ENCODE data around the gene VAV3.

VAV3 gene

DNA sequence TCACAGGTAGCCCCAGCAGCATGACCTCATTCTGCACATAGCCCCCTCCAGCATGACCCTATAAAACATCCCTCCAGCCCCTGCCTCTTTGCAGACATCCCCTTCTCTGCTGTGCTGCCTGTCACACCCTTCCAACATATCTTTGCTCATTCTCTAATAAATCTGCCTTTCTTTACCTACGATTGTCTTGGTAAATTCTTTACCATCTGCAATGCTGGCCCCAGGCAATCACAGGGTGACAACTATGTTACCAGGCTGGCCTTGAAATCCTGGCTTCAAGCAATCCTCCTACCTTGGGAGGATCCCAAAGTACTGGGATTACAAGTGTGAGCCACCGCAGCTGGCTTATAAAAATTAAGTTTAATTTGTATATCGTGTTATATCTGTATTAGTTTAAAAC is 134.5 kb downstream of the VAV3 start:
- Histone ChIP-seq H4K20me1 (ENCODE audit: control insufficient read depth, insufficient read depth, low read depth, low read length) (no peaks in the 10 kb centered on the region), H3K4me2 (ENCODE audit: low read length) (no peak overlapping the region), H3K79me2 (ENCODE audit: control insufficient read depth, low read length) (no peaks in the 10 kb centered on the region), H3K9me2 (replicated peaks; ENCODE audit: control insufficient read depth, low read length) (no peaks in the 10 kb centered on the region), H3K4me3 (ENCODE audit: low read length) (no peak overlapping the region), H3K36me3 (ENCODE audit: control insufficient read depth, low read length) (no peaks in the 10 kb centered on the region), H3K9me3 (ENCODE audit: control insufficient read depth, insufficient read depth, low read length) (no peaks in the 10 kb centered on the region), H3K27me3 (ENCODE audit: control insufficient read depth, low read length) (no peaks in the 10 kb centered on the region), H3F3A (ENCODE audit: control insufficient read depth, insufficient read depth) (peaks cover 3% of the 10 kb centered on the region; the same call in 1 of the 2 replicates), H3K27ac (ENCODE audit: low read depth, low read length) (no peak overlapping the region), H3K4me1 (ENCODE audit: control insufficient read depth, low read length) (peaks cover 63% of the 10 kb centered on the region)
- TF ChIP-seq, protein P1, sequence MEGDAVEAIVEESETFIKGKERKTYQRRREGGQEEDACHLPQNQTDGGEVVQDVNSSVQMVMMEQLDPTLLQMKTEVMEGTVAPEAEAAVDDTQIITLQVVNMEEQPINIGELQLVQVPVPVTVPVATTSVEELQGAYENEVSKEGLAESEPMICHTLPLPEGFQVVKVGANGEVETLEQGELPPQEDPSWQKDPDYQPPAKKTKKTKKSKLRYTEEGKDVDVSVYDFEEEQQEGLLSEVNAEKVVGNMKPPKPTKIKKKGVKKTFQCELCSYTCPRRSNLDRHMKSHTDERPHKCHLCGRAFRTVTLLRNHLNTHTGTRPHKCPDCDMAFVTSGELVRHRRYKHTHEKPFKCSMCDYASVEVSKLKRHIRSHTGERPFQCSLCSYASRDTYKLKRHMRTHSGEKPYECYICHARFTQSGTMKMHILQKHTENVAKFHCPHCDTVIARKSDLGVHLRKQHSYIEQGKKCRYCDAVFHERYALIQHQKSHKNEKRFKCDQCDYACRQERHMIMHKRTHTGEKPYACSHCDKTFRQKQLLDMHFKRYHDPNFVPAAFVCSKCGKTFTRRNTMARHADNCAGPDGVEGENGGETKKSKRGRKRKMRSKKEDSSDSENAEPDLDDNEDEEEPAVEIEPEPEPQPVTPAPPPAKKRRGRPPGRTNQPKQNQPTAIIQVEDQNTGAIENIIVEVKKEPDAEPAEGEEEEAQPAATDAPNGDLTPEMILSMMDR (IDR thresholded peaks at IDR 0.05; ENCODE audit: low read depth, low read length, poor library complexity, severe bottlenecking): no peak
- TF ChIP-seq EZH2phosphoT487 (IDR thresholded peaks at IDR 0.05; ENCODE audit: borderline replicate concordance, low read length): no peak

DNA sequence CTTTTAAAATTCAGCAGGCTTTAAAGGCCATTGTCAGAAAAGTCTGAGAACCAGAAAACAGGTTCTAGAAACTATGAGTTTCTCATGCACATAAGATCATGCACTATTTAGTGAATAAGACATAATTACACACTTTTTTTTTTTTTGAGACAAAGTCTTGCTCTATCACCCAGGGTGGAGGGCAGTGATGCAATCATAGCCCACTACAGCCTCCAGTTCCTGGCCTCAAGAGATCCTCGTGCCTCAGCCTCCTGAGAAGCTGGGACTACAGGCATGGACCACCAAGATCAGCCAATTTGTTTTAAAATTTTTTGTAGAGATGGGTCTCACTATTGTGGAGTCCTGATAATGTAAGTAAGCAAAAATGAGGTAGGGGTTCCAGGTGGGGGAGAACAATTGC is 134.9 kb downstream of the VAV3 start:
- H3K27ac ChIP-seq (ENCODE audit: low read depth, low read length): peak overlapping the region; percentile 84
- no peaks in the 10 kb centered on the region for H3K27me3 ChIP-seq (ENCODE audit: control insufficient read depth, low read length)
- no peaks in the 10 kb centered on the region for H3K36me3 ChIP-seq (ENCODE audit: control insufficient read depth, low read length)
- H3K9me3 ChIP-seq (ENCODE audit: control insufficient read depth, insufficient read depth, low read length): no peaks in the 10 kb centered on the region
- peaks cover 67% of the 10 kb centered on the region for H3K4me1 ChIP-seq (ENCODE audit: control insufficient read depth, low read length)
- H3F3A ChIP-seq (ENCODE audit: control insufficient read depth, insufficient read depth): peaks cover 3% of the 10 kb centered on the region; the same call in 1 of the 2 replicates
- H4K20me1 ChIP-seq (ENCODE audit: control insufficient read depth, insufficient read depth, low read depth, low read length): no peaks in the 10 kb centered on the region
- no peaks in the 10 kb centered on the region for H3K79me2 ChIP-seq (ENCODE audit: control insufficient read depth, low read length)
- H3K4me2 ChIP-seq (ENCODE audit: low read length): peak overlapping the region; percentile 70
- no peaks in the 10 kb centered on the region for H3K9me2 ChIP-seq (replicated peaks; ENCODE audit: control insufficient read depth, low read length)
- TF ChIP-seq, protein P1 (IDR thresholded peaks at IDR 0.05; ENCODE audit: low read depth, low read length, poor library complexity, severe bottlenecking): no peak
- H3K4me3 ChIP-seq (ENCODE audit: low read length): no peak overlapping the region; the same call in 1 of the 2 replicates

DNA sequence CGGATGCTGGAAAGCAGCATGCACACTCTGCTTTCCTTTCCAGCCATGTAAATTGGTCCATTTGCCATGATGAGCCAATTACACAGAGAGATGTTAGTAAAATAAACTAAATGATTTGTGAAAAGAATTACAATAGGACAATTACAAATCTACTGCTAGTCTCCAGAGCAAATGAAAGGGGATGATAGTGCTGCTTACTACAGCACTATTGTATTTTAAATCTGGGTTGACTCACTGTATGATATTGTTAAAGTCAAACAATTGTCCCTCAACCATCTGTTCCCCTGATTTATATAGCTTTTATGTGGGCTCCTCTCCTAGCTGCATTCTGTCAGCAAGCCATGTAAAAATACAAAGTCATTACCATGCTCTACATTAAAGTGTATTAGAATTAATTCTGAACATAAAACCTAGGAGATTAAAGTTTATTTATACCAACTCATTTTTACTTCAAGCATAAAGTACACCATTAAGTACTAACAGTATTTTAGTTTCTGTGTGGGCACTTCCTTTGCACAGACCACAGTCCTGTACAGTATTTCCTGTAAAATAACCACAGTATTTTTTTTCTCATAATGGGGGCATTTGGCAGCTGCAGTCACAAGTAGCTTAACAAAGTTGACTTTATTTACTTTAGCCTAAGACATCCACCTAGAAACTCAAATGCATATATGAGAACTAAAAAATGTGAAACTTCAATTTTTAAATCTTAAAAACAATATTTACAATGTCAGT is 135.8 kb downstream of the VAV3 start:
- H3K9me2 ChIP-seq (replicated peaks; ENCODE audit: control insufficient read depth, low read length): no peaks in the 10 kb centered on the region
- H3K9me3 ChIP-seq (ENCODE audit: control insufficient read depth, insufficient read depth, low read length): no peaks in the 10 kb centered on the region
- peak overlapping the region; percentile 70 for H3K4me2 ChIP-seq (ENCODE audit: low read length)
- H3K27me3 ChIP-seq (ENCODE audit: control insufficient read depth, low read length): no peaks in the 10 kb centered on the region
- H3K4me1 ChIP-seq (ENCODE audit: control insufficient read depth, low read length): peaks cover 71% of the 10 kb centered on the region
- TF ChIP-seq EZH2phosphoT487 (IDR thresholded peaks at IDR 0.05; ENCODE audit: borderline replicate concordance, low read length): no peak
- TF ChIP-seq, protein P1 (IDR thresholded peaks at IDR 0.05; ENCODE audit: low read depth, low read length, poor library complexity, severe bottlenecking): no peak
- no peaks in the 10 kb centered on the region for H4K20me1 ChIP-seq (ENCODE audit: control insufficient read depth, insufficient read depth, low read depth, low read length)
- peak overlapping the region; percentile 51 for H3K4me3 ChIP-seq (ENCODE audit: low read length)
- H3F3A ChIP-seq (ENCODE audit: control insufficient read depth, insufficient read depth): peaks cover 3% of the 10 kb centered on the region; the same call in 1 of the 2 replicates
- H3K79me2 ChIP-seq (ENCODE audit: control insufficient read depth, low read length): no peaks in the 10 kb centered on the region
- H3K27ac ChIP-seq (ENCODE audit: low read depth, low read length): peak overlapping the region; percentile 84
- no peaks in the 10 kb centered on the region for H3K36me3 ChIP-seq (ENCODE audit: control insufficient read depth, low read length)
